ENCODE measurements around the gene ANKRD13B.
A peak's percentile ranks its signal among the peaks of the same experiment; 100 is the strongest.
"Not testable (repeated sequence)": the region's sequence is repeated elsewhere in the genome, so short reads cannot be mapped to it uniquely, and the experiment has no call there.

Gene ANKRD13B

DNA sequence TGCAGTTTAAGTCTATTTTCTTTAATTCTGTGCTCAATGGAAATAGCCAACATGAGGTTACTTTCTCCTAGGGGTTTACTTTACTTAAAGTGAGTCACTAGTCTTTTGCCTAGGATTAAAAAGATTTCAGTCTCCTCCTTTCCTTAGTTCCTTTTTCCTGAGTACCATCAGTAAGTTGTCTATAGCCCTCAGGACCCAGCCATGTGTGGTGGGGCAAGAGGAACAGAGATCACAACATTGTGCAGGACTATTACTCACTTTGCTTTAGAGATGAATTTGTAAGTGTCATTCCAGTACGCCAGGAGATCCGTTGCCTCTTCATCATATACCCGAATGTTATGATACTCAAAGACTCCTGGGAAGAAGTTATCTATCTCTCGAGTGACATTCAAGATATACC lies 57.5 kb downstream of the ANKRD13B start:
- no peak for DNase-seq

DNA sequence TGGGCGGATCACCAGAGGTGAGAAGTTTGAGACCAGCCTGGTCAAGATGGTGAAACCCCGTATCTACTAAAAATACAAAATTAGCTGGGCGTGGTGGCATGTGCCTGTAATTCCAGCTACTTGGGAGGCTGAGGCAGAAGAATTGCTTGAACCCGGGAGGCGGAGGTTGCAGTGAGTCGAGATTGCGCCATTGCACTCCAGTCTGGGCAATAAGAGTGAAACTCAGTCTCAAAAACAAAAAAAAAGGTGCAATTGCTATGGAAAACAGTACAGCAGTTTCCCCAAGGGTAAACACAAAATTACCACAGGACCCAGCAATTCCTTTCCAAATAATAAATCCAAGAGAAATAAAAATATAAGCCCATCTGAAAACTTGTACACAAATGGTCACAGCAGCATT lies 59.0 kb downstream of the ANKRD13B start:
- not testable (repeated sequence) for DNase-seq

- no peak for DNase-seq
These were observed 60.0 kb downstream of the ANKRD13B start for GRCh38 chr17:29652976-29653375.

DNA sequence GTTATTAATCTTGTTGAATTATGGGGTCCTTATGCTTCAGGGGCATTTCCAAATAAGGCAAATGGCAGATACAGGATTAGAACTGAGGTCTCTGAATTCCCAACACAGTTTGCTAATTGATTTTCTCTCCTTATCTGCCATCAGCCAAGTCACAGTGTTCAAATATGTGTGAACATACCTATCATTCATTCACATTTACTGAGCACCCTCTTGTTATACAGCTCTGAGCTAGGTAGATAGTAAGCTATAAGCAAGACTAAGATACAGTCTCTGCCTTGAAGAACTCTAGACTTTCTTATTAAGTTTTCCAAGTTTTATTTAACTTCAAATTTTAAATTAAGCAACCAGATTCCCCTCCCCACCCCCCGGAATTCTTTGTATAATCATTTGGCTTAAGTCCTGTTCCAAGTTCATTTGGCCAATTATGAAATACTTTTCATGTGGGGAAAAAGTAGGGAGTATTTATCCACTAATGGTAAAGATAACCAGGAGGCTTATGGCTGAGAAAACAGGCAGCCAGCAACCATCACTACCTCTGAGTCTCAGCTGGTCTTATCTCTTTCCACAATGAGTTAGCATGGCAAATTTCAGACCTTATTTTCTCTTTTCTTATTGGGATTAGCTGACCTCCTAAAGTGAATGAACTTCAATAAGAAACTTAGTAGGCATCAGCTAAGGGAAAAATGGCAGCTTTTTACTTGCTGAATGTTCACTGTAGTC lies 61.2 kb downstream of the ANKRD13B start:
- DNase-seq = no peak

DNA sequence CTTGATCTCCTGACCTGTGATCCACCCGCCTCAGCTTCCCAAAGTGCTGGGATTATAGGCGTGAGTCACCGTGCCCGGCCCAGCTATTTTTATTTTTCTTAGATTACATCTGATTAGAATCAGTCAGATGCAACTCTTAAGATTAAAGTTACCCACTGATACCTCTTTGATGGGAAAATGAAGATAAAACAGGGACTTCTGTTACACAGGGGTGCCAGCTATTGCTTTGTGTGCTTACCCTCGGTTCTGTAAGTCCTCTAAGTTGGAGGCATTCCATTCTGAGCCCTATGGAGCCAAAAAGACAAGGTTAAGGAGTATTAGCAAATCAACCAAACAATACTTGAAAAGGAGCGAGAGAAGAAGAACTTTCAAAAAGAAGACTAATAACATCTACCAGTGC lies 62.4 kb downstream of the ANKRD13B start:
- no peak for DNase-seq

DNA sequence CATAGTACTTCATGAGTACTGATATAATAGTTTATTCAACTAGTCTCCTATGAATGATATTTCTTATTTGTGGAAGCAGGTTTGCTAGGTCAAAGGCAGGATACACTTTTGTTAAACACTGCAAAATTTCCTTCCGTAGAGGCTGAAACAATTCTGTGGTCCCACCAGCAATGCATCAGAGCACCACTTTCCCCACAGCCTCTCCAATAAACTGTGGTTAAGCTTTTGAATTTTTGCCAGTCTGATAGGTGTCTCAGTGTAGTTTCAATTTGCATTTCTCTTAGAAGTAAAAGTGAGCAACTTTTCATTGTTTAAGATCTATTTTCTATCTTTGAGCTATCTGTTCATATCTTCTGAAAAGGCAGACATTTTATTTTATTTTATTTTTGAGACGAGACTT lies 66.2 kb downstream of the ANKRD13B start:
- DNase-seq = peak; percentile 14

DNA sequence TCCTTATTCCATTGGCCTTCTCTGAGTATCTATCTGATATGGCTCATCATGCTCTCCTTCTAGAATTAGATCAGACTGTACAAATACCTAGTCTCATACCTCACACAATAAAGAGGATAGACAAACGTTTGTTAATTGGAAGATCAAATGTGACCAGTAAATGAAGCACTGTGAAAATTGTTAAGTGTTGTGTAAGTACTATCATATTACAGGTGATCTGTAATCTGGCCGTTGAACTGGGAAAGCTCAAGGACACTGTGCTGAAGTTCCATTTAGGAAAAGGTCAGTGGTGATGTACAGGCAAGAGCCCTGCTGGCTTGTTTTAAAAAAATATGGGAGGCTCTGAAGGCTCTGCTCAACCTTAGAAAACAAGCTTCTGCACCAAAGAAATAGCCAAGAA lies 68.3 kb downstream of the ANKRD13B start:
- no peak for DNase-seq

DNA sequence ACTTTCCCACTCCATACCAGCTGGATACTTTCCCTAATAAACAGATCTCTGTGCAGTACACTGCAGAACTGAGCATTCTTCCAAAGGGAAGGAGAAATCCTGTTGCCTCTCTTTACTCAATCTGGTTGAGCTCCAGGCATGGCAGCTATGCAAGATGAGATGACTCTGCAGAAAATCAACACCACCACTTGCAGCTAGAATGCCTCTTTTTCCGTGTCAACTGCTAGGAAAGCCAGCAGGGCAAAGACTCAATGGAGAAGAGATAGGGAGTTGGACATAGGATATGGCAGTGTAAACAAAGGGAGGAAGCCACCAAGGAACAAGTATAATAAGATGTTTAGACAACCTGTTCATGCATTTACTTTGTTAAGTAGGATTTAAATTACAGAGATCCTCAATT lies 70.2 kb downstream of the ANKRD13B start:
- DNase-seq = no peak

All from activated CD4-positive, alpha-beta T cell treated with anti-CD3 and anti-CD28 coated beads, Interleukin-2, Interleukin-6, amounts not matched to agents 100 ng/mL and 50 ng/mL, durations not matched to agents 16 hours and 8 hours (primary cell).